HG03139 (cell line): ENCODE data around the gene DNAJC15.
"Not testable (repeated sequence)": the region's sequence is repeated elsewhere in the genome, so short reads cannot be mapped to it uniquely, and the experiment has no call there.

ENCODE experiments used
- ATAC-seq: cut with Tn5 transposase; IDR thresholded peaks from one replicate; pipeline ENCODE4 v1.9.1; 2021; ENCODE audit not compliant: unreplicated experiment

Gene DNAJC15

GRCh38 chr13:43044720-43045301 lies 21.4 kb downstream of the DNAJC15 start:
- ATAC-seq, result no peak

- ATAC-seq, result not testable (repeated sequence)
Measured at GRCh38 chr13:43045302-43045773, 22.0 kb downstream of the DNAJC15 start.

- ATAC-seq, result no peak
Measured at GRCh38 chr13:43046259-43046658, 22.9 kb downstream of the DNAJC15 start.

- ATAC-seq, result no peak
Measured at GRCh38 chr13:43054803-43055802, 31.7 kb downstream of the DNAJC15 start.

GRCh38 chr13:43057653-43058317 lies 34.4 kb downstream of the DNAJC15 start:
- no peak for ATAC-seq

GRCh38 chr13:43058318-43058674 lies 34.9 kb downstream of the DNAJC15 start:
- no peak for ATAC-seq

- no peak for ATAC-seq
Measured at GRCh38 chr13:43058831-43059230, 35.4 kb downstream of the DNAJC15 start.

- ATAC-seq, result not testable (repeated sequence)
Measured at GRCh38 chr13:43059779-43060178, 36.4 kb downstream of the DNAJC15 start.

GRCh38 chr13:43060806-43061205 lies 37.4 kb downstream of the DNAJC15 start:
- ATAC-seq, result not testable (repeated sequence)

- no peak for ATAC-seq
Measured at GRCh38 chr13:43061496-43062280, 38.3 kb downstream of the DNAJC15 start.

GRCh38 chr13:43071824-43072223 lies 48.4 kb downstream of the DNAJC15 start:
- ATAC-seq, result no peak

GRCh38 chr13:43072394-43072793 lies 49.0 kb downstream of the DNAJC15 start:
- ATAC-seq, result no peak

GRCh38 chr13:43074824-43075510 lies 51.6 kb downstream of the DNAJC15 start:
- ATAC-seq, result peak; percentile 84

GRCh38 chr13:43075511-43075902 lies 52.1 kb downstream of the DNAJC15 start:
- ATAC-seq, result not testable (repeated sequence)

- ATAC-seq, result no peak
Measured at GRCh38 chr13:43077046-43077445, 53.7 kb downstream of the DNAJC15 start.

GRCh38 chr13:43077461-43077860 lies 54.1 kb downstream of the DNAJC15 start:
- no peak for ATAC-seq

GRCh38 chr13:43077906-43078305 lies 54.5 kb downstream of the DNAJC15 start:
- no peak for ATAC-seq

- no peak for ATAC-seq
Measured at GRCh38 chr13:43078399-43078798, 55.0 kb downstream of the DNAJC15 start.

- no peak for ATAC-seq
Measured at GRCh38 chr13:43079392-43079931, 56.1 kb downstream of the DNAJC15 start.

- no peak for ATAC-seq
Measured at GRCh38 chr13:43080199-43080598, 56.8 kb downstream of the DNAJC15 start.
